Stimulated activated naive CD8-positive, alpha-beta T cell treated with anti-CD3 and anti-CD28 coated beads, Interleukin-15, Interleukin-2, amounts not matched to agents 100 ng/mL and 50 ng/mL, for 24 hours (primary cell): Measurements from ENCODE around the gene DGCR2.

Source experiments
- H3K27ac Mint-ChIP-seq: one replicate; pipeline ENCODE4 v1.8.0; 2021; ENCODE audit warnings: mild to moderate bottlenecking, mixed read lengths
- H3K27me3 Mint-ChIP-seq: one replicate; pipeline ENCODE4 v1.8.0; 2021; ENCODE audit warnings: mixed read lengths
- H3K36me3 Mint-ChIP-seq: one replicate; pipeline ENCODE4 v1.8.0; 2021; ENCODE audit warnings: low read depth, mixed read lengths
- H3K4me1 Mint-ChIP-seq: one replicate; pipeline ENCODE4 v1.8.0; 2021; ENCODE audit warnings: low read depth, mixed read lengths
- H3K4me3 Mint-ChIP-seq: one replicate; pipeline ENCODE4 v1.8.0; 2021; ENCODE audit warnings: mild to moderate bottlenecking, mixed read lengths
- H3K9me3 Mint-ChIP-seq: one replicate; pipeline ENCODE4 v1.8.0; 2021; ENCODE audit warnings: mixed read lengths

The DGCR2 gene

GRCh38 chr22:19046719-19047609, 75.2 kb downstream of the DGCR2 start:
- Mint-ChIP-seq H3K9me3 (no peaks in the 10 kb centered on the region), H3K4me3 (no peak overlapping the region), H3K27ac (no peak overlapping the region), H3K4me1 (no peaks in the 10 kb centered on the region), H3K36me3 (peaks cover 55% of the 10 kb centered on the region), H3K27me3 (no peaks in the 10 kb centered on the region)

- Mint-ChIP-seq H3K36me3 (peaks cover 48% of the 10 kb centered on the region), H3K4me1 (no peaks in the 10 kb centered on the region), H3K4me3 (no peak overlapping the region), H3K27me3 (no peaks in the 10 kb centered on the region), H3K9me3 (no peaks in the 10 kb centered on the region), H3K27ac (no peak overlapping the region)
These were observed 75.9 kb downstream of the DGCR2 start for GRCh38 chr22:19046287-19046686.

- no peak overlapping the region for H3K27ac Mint-ChIP-seq
- H3K4me3 Mint-ChIP-seq: no peak overlapping the region
- no peaks in the 10 kb centered on the region for H3K4me1 Mint-ChIP-seq
- H3K27me3 Mint-ChIP-seq: no peaks in the 10 kb centered on the region
- no peaks in the 10 kb centered on the region for H3K9me3 Mint-ChIP-seq
- peaks cover 42% of the 10 kb centered on the region for H3K36me3 Mint-ChIP-seq
These were observed 77.1 kb downstream of the DGCR2 start for GRCh38 chr22:19045094-19045493.

- no peaks in the 10 kb centered on the region for H3K27me3 Mint-ChIP-seq
- peaks cover 38% of the 10 kb centered on the region for H3K36me3 Mint-ChIP-seq
- no peaks in the 10 kb centered on the region for H3K4me1 Mint-ChIP-seq
- no peak overlapping the region for H3K4me3 Mint-ChIP-seq
- H3K9me3 Mint-ChIP-seq: no peaks in the 10 kb centered on the region
- no peak overlapping the region for H3K27ac Mint-ChIP-seq
These were observed 77.8 kb downstream of the DGCR2 start for GRCh38 chr22:19044381-19044780.

GRCh38 chr22:19043121-19044085, 78.8 kb downstream of the DGCR2 start:
- Mint-ChIP-seq H3K4me3 (no peak overlapping the region), H3K4me1 (no peaks in the 10 kb centered on the region), H3K9me3 (no peaks in the 10 kb centered on the region), H3K27ac (no peak overlapping the region), H3K27me3 (no peaks in the 10 kb centered on the region), H3K36me3 (peaks cover 30% of the 10 kb centered on the region)

GRCh38 chr22:19042285-19043120, 79.7 kb downstream of the DGCR2 start:
- H3K4me1 Mint-ChIP-seq: no peaks in the 10 kb centered on the region
- H3K36me3 Mint-ChIP-seq: peaks cover 21% of the 10 kb centered on the region
- no peak overlapping the region for H3K27ac Mint-ChIP-seq
- H3K9me3 Mint-ChIP-seq: no peaks in the 10 kb centered on the region
- H3K27me3 Mint-ChIP-seq: no peaks in the 10 kb centered on the region
- no peak overlapping the region for H3K4me3 Mint-ChIP-seq

- H3K4me1 Mint-ChIP-seq: no peaks in the 10 kb centered on the region
- H3K36me3 Mint-ChIP-seq: peaks cover 22% of the 10 kb centered on the region
- no peaks in the 10 kb centered on the region for H3K9me3 Mint-ChIP-seq
- no peaks in the 10 kb centered on the region for H3K27me3 Mint-ChIP-seq
- no peak overlapping the region for H3K27ac Mint-ChIP-seq
- H3K4me3 Mint-ChIP-seq: no peak overlapping the region
These were observed 80.5 kb downstream of the DGCR2 start for GRCh38 chr22:19041704-19042074.

GRCh38 chr22:19040888-19041703, 81.1 kb downstream of the DGCR2 start:
- Mint-ChIP-seq H3K4me3 (no peak overlapping the region), H3K27me3 (no peaks in the 10 kb centered on the region), H3K4me1 (no peaks in the 10 kb centered on the region), H3K36me3 (peaks cover 16% of the 10 kb centered on the region), H3K27ac (no peak overlapping the region), H3K9me3 (no peaks in the 10 kb centered on the region)

- Mint-ChIP-seq H3K4me3 (no peak overlapping the region), H3K27ac (no peak overlapping the region), H3K4me1 (no peaks in the 10 kb centered on the region), H3K27me3 (no peaks in the 10 kb centered on the region), H3K36me3 (peaks cover 16% of the 10 kb centered on the region), H3K9me3 (no peaks in the 10 kb centered on the region)
These were observed 81.8 kb downstream of the DGCR2 start for GRCh38 chr22:19040391-19040861.

GRCh38 chr22:19039796-19040280, 82.4 kb downstream of the DGCR2 start:
- H3K27ac Mint-ChIP-seq: no peak overlapping the region
- H3K4me3 Mint-ChIP-seq: no peak overlapping the region
- no peaks in the 10 kb centered on the region for H3K27me3 Mint-ChIP-seq
- peaks cover 10% of the 10 kb centered on the region for H3K36me3 Mint-ChIP-seq
- no peaks in the 10 kb centered on the region for H3K4me1 Mint-ChIP-seq
- H3K9me3 Mint-ChIP-seq: no peaks in the 10 kb centered on the region

GRCh38 chr22:19039448-19039780, 82.8 kb downstream of the DGCR2 start:
- H3K27ac Mint-ChIP-seq: no peak overlapping the region
- H3K4me3 Mint-ChIP-seq: no peak overlapping the region
- H3K9me3 Mint-ChIP-seq: no peaks in the 10 kb centered on the region
- H3K27me3 Mint-ChIP-seq: no peaks in the 10 kb centered on the region
- peaks cover 6% of the 10 kb centered on the region for H3K36me3 Mint-ChIP-seq
- H3K4me1 Mint-ChIP-seq: no peaks in the 10 kb centered on the region

- Mint-ChIP-seq H3K4me3 (no peak overlapping the region), H3K4me1 (no peaks in the 10 kb centered on the region), H3K27me3 (no peaks in the 10 kb centered on the region), H3K36me3 (peaks cover 3% of the 10 kb centered on the region), H3K27ac (no peak overlapping the region), H3K9me3 (no peaks in the 10 kb centered on the region)
These were observed 83.3 kb downstream of the DGCR2 start for GRCh38 chr22:19038728-19039447.

- no peak overlapping the region for H3K27ac Mint-ChIP-seq
- no peaks in the 10 kb centered on the region for H3K9me3 Mint-ChIP-seq
- H3K36me3 Mint-ChIP-seq: peaks cover 3% of the 10 kb centered on the region
- no peak overlapping the region for H3K4me3 Mint-ChIP-seq
- H3K27me3 Mint-ChIP-seq: no peaks in the 10 kb centered on the region
- no peaks in the 10 kb centered on the region for H3K4me1 Mint-ChIP-seq
These were observed 84.1 kb downstream of the DGCR2 start for GRCh38 chr22:19038164-19038546.
